Measurements from ENCODE around the gene SKOR1.

Gene SKOR1

DNA sequence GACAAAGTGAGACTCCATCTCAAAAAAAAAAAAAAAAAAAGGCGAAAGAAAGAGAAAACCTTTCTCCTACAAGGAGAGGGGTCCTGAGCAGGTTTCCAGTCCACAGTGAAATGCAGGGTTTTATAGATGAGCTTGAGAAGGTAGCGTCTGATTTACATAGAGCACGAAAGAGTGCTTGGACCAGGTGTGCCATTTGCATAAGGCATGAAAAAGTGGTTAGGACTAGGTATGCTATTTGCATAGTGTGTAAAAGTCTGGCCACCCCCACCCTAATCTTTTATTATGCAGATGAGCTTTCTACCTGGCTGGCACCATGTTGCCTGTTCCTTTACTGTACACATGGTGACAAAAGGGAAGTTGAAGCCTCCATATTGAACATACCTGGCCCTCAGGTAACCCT is 28.1 kb downstream of the SKOR1 start:
- no peak for DNase-seq (ENCODE audit: low read depth)

DNA sequence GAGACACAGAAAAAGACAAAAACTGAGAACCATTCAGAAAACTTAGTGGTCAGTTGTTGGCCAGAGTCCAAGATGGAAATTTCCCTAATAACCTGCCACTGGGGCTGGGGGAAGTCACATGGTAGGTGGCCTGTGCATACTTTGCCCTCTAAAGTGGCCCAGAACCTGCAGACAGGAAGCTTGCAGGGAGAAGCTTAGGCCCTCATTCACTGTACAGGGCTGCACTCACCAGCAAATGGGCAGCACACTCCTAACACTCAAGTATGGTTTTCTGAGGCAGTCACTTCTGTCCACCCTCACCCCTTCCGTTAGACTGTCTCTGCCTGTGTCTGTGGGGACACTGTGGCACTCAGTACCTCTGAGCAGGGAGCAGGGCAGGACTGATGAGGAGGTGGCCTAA is 29.0 kb downstream of the SKOR1 start:
- no peak for DNase-seq (ENCODE audit: low read depth)

DNA sequence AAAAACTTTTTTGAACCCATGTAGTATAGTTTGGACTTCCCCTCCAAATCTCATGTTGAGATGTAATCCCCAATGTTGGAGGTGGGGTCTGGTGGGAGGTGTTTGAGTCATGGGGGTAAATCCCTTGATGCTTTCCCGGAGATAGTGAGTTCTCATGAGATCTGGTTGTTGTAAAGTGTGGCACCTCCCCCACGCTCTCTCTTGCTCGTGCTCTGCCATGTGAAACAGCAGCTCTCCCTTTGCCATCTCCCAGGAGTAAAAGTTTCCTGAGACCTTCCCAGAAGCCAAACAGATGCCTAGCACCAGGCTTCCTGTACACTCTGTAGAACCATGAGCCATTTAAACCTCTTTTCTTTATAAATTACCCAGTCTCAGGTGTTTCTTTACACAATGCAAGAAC is 30.5 kb downstream of the SKOR1 start:
- DNase-seq (ENCODE audit: low read depth), result no peak

DNA sequence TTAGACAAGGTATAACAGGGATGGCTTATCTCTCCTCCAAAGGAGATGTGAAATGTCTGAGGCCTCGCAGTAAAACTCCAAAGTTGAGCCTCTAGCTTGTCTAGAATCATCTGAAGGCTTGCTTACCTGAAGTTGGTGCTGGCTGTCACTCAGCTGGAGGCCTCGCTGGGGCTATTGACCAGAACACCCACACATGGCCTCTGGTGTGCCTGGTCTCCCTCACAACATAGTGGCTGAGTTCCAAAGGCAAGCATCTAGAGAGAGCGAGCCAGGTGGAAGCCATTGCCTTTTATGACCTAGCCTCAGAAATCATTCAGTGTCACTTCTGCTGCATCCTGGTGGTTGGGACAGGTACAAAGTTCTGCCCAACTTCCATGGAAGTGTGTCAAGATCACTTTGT is 31.9 kb downstream of the SKOR1 start:
- DNase-seq (ENCODE audit: low read depth), result no peak

DNA sequence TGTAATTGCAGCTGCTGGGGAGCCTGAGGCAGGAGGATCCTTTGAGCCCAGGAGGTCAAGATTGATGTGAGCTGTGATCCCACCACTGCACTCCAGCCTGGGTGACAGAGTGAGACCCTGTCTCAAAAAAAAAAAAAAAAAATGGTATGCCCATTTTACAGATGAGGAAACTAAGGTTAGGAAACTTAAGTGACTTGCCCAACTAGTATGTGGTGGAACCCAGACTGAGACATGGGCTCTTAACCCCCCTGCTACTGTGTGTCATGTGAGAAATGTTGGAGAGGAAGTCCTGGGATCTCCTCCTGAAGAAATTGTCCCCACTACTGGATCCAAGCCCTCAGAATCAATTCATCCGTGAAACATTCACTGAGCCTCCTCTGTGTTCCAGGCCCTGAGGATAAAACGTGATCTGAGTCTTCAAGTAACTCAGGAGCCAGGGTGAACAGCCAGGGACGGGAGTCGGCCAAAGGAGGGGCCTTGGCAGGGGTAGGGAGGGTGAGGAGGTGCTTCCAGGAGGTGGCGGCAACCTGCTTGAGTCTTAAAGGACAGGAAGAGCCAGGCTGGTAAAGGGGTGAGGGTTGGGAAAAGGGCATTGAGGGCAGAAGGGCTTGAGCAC is 34.1 kb downstream of the SKOR1 start:
- DNase-seq (ENCODE audit: low read depth), result no peak

DNA sequence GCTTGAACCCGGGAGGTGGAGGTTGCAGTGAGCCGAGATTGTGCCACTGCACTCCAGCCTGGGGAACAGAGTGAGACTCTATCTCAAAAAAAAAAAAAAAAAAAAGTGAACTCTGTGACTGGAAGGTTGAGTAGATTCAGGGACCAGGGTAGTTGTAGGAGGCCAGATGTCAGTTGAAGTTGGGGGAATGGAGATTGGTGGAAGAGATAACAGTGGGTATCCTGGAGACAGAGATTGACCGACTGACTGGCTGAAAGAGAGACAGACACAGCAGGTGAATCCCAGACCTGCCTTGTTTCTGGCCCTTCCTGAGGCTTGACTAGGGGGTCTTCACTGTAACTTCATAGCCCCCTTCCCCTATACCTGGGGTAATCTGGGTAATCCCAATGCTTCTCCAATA is 36.7 kb downstream of the SKOR1 start:
- DNase-seq (ENCODE audit: low read depth), result no peak

DNA sequence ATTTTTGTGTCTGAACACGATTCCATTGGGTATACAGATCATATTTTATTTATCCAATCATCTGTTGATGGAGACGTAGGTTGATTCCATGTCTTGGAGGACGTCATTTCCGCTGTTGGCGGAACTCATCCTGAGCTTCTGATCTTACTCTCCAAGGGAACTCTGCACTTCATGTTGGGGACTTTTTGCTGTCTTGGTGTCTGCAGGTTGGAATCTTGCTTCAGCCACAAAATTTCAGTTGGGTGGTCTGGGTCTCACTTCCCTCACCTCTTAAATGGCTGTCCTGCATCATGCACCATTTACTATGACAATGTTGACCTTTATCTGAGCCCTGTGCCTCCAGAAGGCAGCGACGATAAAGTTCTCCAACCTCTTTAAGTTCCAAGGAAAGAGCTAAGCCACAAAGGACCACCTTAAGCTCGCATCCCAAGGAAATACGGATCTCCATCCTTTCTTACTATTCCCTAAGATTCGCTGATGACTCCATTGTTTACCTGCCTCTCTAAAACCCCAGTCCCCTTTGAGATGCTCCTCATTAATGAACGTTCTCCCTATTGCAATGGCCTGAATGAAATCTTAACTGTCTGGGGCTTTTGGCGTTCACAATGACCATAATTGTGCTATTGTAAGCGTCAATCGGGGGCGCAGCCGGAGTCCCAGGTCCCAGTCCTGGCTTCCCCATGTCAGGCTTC is 37.6 kb downstream of the SKOR1 start:
- DNase-seq (ENCODE audit: low read depth), result no peak

DNA sequence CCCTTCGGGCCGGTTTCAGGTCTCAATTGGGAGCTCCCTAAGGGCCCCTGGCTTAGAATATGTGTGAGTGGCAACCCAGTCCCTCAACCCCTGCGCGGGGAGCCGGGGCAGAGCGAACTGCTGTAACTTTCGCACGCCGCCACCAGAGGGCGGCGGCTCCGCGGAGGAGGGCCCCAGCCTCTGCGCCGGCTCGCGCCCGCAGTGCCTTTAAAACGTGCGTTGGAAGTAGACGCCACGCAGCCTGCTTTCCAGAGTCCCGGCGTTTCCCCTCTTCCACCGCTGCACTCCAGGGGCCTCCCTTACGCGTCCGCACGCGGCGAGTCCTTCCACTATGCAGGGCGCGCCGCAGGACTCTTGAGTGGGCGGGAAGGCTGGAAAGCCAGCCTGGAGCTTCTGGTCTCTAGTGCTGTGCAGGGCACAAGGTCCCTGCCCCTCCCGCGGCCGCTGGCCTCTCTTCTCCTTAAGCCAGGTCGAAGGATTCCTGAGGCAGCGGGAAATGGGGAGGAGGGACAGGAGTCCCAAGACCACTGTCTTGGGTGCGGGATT is 38.2 kb downstream of the SKOR1 start:
- DNase-seq (ENCODE audit: low read depth), result no peak

DNA sequence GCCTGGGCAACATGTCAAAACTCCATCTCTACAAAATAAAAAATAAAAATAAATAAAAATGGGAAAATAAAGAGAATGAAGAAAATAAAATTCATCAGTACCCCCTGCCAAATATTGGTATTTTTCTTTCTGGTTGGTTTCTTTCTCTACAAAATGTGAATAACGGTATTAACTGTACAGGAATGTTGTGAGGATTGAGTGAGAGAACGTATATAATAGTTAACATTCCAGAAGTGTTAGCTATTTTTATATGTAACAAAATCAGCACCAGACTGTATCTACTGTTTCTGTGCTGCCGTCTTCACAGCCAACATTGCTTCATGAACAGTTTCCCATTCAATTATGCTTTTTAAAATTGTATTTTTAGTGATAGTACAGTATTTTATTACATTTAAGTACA is 40.0 kb downstream of the SKOR1 start:
- DNase-seq (ENCODE audit: low read depth), result no peak

DNA sequence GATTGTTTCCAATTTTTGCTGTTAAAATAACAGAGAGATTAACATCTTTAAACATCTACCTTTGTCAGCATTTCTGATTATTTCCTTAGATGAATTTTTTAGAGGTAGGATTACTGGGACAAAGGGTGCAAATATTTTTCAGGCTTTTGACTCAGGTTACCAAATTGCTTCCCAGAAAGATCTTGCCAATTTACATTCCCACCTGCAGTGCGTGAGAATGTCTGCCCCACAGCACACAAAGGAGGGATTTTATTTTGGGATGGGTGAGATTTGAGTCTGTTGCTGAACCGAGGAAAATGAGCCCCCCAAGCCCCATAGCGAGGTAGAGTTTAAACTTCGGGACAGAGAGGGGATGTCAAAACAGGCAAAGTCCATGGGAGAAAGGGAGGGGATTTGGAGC is 40.5 kb downstream of the SKOR1 start:
- DNase-seq (ENCODE audit: low read depth), result no peak

DNA sequence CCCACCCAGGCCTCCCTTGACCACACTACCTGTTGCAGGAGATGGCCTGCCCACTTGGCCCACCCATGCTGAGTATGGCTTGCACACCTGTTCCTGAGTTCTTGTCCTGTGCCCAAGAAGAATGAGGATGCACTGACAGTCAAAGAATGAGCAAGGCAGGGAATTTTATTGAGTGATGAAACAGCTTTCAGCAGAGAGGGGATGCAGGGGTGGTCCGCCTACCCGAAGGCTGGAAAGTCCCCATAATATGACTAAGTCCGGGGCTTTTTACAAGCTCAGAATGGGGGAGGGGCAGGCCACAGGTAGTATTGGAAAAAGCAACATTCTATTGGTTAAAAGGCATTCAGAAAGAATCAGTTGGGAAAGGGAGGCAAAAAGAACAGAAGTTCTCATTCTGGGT is 44.4 kb downstream of the SKOR1 start:
- DNase-seq (ENCODE audit: low read depth), result no peak

DNA sequence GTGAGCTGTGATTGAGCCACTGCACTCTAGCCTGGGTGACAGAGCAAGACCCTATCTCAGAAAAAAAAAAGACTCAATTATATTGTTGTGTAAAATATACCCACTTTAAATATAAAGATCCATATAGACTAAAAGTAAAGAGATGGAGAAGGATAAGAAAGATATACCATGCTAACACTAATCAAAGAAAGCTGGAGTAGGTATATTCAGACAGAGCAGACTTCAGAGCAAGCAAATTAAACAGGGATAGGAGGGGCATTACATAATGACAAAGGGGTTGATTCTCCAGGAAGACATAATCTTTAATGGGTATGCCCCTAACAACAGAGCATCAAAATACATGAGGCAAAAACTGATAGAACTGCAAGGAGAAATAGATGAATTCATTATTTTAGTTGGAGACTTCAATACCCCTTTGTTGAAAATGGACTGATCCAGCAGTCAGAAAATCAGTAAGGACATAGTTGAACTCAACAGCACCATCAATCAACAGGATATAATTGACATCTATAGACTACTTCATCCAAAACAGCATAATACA is 45.6 kb downstream of the SKOR1 start:
- no peak for DNase-seq (ENCODE audit: low read depth)

DNA sequence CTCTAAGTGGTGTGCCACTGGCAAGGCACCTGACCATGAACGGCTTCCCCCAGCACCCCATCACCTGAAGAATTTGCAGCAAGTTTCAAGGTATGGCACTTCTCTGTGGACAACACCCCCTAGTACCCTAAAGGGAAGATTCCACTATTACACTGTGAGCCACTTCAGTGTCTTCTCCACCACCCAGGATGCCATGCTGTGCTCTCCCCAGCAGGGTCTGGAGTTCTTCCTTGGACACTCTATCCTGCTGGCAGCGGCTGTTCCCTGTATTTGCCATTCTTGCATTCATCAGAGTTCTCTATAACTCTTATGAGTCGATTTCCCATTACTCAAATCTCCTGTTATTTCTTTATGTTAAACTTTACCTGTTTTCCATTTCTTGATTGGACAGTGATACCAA is 48.5 kb downstream of the SKOR1 start:
- DNase-seq (ENCODE audit: low read depth), result no peak

DNA sequence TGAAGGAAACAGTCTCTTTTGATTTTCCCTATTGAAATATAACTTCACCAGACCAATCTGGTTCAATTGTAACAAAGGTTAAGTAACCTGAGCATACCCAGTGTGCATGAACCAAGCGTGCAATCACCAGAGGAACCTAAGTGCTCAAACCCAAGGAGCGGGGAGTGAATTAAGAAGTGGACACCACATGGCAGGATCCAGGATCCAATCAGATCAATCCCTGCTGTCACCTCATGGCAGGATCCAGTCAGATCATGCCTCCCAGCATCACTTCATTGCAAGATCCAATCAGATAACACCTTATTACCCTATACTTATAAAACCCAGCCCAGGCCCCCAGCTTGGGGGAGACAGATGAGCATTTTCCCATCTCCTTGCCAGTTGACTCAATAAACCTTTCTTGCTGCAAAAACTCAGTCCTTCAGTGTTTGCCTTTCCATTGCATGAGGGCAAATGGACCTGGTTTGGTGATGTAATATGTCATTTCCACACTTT is 53.5 kb downstream of the SKOR1 start:
- DNase-seq (ENCODE audit: low read depth), result no peak

DNA sequence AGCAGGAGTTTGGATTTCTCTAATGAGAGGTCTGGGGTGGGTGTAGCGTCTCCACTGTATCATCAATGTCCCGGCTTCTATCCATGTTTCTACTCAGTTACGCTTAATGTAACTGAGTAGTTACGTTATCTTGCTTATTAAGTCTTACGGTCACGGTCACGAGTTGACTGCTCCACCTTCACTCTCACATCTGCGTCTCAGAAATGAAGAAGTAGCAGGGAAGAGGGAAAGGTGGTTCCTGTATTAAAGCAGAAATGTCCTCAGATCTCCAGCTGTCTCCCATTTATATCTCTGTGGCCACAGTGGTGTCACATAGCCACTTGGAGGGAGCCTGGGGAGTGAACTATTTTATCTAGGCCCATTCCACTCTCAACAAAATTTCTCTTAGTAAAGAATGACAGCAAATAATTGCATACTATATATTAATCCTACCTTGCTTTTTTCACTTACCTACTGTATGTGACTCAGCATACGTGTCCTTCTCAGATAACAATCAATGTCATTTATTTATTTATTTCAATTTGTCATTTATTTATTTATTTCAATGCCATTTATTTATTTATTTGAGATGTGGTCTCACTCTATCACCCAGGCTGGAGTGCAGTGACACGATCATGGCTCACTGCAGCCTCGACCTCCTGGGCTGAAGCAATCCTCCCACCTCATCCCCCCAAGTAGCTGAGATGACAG is 54.3 kb downstream of the SKOR1 start:
- DNase-seq (ENCODE audit: low read depth), result no peak

DNA sequence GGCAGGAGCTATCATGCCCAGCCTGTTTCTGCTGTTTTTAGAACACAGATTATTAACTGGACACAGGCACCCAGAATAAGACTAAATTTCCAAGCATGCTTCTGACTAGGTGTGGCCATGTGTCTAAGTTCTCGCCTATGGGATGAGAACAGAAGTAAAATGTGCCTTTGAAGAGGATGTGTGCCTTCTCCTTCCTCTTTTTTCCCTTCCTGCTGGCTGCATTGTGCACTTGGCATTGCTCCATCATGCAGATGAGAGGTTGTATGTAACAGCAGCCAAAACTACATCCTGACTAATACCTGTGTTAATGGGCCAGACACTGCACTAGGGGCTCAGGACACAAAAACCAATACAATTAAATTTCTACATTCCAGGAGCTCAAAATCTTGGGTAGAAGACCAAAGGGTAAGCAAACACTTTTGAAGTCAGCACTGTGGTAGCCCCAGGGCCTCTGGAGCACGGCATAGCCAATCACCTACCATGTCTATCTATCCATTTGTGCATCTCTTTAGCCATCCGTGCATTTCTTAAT is 55.4 kb downstream of the SKOR1 start:
- no peak for DNase-seq (ENCODE audit: low read depth)

DNA sequence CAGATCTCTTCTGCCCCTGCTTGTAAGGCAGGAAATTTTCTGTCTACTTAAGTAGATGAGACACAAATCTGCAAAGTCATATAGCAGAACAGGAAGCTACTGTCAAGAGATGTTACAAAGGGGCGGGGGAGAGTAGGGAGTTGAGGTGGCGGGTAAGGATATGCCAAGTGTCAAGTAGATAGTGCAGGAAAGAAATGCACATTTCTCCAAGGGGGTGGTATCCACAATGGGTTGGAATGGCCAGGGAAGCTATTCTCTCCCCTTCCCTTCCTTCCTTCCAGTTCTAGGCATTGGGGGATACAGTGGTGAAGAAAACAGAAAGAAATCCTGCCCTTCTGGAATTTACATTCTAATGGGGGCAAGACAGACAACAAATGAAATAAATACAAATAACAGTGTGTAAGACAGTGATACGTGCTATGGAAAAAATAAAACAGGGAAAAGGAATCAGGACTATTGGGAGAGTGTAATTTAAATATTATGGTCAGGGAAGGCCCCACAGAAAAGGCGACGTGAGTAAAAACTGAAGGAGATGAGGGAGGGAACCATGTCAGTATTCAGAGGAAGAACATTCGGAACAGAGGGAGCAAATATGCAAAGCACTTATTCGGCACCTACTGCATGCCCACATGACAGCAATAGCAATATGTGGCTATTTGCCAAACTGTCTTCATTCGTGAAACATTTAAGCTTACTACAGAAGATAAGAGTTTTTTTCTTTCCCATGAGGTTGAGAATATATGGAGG is 57.4 kb downstream of the SKOR1 start:
- no peak for DNase-seq (ENCODE audit: low read depth)

DNA sequence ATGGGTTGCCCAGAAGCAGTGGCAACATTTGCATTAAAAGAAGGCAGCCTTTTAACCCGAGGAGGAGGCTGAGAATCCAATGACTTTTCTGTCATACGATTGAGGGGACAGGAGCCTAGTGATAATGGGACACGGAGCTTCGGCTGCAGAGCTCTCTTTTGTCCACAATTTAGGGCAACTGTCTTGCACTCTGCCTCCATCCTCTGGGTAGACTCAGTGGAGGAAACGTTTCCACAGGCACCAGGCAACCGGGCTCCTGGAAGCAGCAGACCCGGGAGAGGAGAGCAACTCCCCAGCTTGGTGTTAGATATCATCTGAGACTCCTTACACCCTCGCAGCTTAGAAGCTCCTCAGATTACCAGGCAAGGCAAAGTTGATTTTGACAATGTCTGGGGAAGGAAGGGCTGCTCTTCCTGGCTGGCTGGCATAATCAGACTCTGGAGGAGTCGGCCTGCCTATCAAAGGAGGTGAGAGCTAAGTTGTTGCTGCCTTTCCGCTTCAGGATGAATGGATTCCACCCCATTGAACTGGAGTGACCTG is 58.0 kb downstream of the SKOR1 start:
- DNase-seq (ENCODE audit: low read depth), result no peak

DNA sequence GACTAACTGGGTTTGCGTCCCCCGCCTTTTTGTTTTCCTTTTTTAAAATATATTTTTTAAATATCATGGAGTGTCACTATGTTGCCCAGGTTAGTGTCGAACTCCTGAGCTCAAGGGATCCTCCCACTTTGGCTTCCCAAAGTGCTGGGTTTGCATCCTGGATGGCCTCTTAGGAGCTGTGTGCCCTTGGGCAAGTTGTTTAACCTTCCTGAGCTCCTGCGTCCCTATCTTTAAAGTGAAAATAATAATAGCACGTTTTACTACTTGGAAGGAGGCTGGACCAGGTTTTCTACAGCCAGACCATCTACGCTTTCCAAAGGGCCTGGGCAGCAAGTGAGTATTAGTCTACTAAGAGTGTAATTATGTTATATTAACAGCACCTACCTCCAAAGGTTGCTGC is 58.7 kb downstream of the SKOR1 start:
- no peak for DNase-seq (ENCODE audit: low read depth)
